Stimulated activated CD4-positive, alpha-beta T cell treated with anti-CD3 and anti-CD28 coated beads, Interleukin-15, amount 100 ng/mL, for 24 hours (primary cell): Measurements from ENCODE around the gene LURAP1L.

Experiments
- DNase-seq: peaks from one replicate; pipeline ENCODE4 v3.0.0-alpha.2; 2020

The LURAP1L gene, protein sequence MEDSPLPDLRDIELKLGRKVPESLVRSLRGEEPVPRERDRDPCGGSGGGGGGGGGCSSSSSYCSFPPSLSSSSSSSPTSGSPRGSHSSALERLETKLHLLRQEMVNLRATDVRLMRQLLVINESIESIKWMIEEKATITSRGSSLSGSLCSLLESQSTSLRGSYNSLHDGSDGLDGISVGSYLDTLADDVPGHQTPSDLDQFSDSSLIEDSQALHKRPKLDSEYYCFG

DNA sequence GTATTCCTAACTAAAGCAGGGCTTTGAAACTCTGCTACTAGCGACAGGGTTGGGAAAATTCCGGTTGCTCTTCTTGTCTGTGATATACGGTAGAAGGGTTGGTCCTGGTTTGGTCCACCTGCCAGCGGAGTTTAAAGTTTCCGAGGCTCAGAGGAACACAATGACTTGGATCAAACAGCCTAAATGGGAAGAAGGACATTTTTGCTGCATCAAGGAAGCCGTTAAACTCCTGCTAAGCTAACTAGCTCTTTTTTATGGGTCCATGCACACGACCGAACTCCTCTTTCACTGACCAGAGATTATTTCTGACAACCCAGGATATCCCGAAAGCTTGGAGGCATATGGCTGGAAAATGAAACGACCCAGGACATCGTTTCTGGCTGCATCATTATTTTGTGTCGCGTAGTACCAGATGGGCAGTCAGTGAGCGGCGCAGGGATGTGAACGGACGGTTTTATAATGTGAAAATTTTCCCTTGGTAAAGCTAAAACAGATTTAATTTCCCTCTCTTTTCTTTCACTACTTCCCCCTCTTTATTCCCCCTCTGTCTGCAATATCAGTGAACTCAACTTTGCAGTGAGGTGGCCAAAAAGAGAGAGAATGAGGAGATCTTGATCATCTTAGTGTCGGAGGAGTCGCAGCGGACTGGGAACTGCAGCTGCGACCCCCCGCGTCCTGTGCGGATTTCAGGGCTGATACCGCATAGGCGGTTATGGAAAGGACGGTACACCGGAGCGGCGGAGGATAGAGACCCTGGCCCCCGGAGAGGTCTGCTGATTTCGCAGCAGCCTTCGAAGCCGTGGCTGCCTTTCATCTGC, at the start of gene LURAP1L:
TSS of gene LURAP1L (plus strand) at position 160 of the 818 bp plus-strand sequence. CDS start 696 bp downstream, outside the sequence.
- no peak for DNase-seq

DNA sequence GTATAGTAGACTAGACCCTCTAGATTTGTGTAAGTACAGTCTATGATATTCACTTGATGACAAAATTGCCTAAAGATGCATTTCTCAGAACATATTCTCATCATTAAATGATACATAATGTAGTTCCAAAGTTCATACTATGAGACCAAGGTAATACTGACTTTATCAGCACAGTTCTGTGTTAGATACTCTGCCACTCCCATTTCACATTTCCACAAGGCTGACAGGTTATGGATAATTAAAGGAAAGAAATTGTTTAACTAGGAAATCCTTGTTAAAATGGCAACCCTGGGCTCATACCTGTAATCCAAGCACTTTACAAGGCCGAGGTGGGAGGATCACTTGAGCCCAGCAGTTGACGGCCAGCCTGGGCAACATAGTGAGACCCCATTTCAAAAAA, 48.0 kb upstream of the LURAP1L start:
- DNase-seq: no peak

- DNase-seq: no peak
Measured at GRCh38 chr9:12730198-12730597, 44.6 kb upstream of the LURAP1L start.

- DNase-seq: no peak
Measured at GRCh38 chr9:12730927-12731326, 43.9 kb upstream of the LURAP1L start.

DNA sequence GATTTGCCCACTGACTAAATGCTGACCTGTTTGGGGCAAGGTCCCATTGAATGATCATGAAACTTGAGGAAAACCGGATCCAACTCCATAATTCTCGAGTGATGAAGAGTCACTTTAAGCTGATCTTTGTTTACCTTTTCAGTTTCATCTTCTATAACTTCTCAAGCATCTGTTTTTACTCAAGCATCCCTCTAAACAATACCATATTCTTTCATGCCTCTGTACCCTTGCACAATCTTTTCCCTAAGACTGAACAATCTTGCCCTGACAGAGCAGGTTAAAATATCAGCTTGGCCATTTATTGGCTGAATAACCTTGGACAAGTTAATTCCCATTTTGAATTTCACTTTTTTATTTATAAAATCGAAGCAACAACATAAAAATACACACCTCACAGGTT, 41.8 kb upstream of the LURAP1L start:
- DNase-seq: no peak

- DNase-seq: no peak
Measured at GRCh38 chr9:12735665-12736064, 39.2 kb upstream of the LURAP1L start.

DNA sequence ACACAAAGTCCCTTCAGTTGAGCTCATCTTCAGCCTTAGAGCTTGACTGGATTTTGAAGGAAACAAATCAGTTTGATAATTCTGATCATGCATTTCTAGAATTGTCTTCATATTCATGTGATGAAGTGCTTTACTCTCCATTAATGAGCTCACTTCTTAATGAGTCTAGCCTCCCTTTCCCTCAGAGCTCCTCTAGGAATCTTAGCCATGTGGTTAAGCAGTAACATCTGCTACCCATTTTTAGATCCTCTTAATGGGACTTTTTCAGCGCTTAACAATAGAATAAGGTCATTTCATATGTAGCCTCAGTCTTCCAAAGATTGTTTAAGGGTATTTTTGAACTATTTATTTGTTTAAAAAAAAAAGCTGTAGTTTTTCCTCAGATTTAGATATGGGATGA, 36.9 kb upstream of the LURAP1L start:
- no peak for DNase-seq

GRCh38 chr9:12739014-12739652, 35.7 kb upstream of the LURAP1L start:
- DNase-seq: no peak

DNA sequence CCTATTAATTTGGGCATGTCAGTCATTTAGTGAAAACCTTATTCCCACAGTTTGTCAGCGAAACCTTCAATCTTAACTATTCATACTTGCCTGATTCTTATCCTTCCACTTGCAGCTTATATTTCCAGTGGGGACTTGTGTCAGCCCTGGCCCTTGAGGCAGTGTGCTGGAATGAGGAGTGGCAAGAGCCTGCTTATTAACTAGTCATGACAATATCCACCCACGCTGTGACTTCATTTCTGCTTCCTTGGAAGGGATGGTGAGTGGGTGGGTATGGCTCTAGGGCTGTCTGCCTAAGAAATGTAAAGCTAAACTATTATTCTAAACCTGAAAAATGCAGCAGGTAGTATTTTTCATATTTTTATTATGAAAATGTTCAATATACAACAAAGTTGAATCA, 34.0 kb upstream of the LURAP1L start:
- no peak for DNase-seq

- no peak for DNase-seq
Measured at GRCh38 chr9:12748016-12748415, 26.8 kb upstream of the LURAP1L start.

DNA sequence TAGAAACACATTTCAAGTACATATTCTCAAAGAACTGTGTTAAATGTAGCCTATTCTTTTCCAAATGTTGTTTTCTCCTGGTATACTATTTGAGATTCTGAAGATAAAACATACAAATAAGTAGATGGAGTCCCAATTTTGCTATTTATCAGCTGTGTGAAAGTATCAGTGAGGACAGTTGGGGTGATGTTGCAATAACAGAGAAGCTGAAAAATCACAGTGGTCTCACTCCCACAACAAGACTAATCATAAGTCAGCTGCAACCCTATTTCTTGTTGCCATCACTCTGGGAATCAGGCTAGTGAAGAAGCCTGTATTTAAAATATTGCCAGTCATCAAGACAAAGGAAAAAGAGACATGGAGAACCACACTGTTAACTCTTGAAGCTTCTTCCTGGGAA, 25.9 kb upstream of the LURAP1L start:
- DNase-seq: no peak

GRCh38 chr9:12753931-12754330, 20.9 kb upstream of the LURAP1L start:
- DNase-seq: no peak

DNA sequence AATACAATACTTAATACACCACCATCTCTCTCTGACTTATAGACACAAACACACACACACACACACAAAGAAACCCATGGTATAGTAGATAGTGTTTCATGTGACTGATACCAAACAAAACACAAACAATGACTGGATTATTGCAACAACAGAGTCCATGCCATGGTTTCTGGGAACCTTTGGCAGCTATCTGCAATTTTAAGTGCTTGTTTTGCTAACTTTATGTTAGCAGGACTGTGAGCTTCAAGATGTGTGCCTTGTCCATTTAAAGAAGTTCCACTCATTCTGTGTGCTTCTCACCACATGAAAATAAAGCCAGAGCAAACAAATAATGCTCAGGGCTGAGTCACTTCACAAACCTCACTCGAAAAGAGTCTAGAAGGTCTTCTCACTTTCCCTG, 15.1 kb upstream of the LURAP1L start:
- DNase-seq: no peak

GRCh38 chr9:12760758-12761157, 14.1 kb upstream of the LURAP1L start:
- DNase-seq: no peak

GRCh38 chr9:12764150-12764549, 10.7 kb upstream of the LURAP1L start:
- no peak for DNase-seq

DNA sequence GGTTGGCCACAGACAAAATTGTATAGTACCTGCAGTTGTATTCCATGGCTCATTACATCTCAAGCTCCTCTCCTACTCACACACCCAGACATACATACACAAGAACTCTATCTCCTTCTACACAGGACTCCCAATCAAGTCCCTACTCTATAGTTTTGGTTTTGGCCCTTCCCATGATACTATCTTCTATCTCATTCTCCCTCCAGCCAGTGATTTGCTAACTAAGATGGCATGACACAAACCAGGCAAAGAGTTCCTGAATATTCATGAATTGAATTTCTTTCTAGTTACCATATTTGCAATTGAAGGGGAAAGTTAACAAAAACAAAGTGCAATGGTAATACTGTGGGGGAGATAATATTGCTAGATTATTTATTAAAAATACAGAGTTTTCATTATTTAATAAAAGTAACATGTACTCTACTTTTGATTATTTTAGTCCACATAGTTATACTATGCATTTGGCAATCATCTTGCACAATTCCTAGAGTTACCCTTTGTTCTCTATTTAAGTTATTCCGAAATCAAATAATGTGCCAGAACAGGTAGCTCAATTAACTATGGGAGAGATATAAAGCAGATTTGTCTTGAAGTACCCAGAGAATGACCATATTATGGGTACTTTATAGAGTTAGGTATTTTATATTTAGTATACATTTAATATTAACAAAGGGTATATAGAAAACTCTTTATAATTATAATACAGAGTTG, 9.6 kb upstream of the LURAP1L start:
- DNase-seq: no peak

DNA sequence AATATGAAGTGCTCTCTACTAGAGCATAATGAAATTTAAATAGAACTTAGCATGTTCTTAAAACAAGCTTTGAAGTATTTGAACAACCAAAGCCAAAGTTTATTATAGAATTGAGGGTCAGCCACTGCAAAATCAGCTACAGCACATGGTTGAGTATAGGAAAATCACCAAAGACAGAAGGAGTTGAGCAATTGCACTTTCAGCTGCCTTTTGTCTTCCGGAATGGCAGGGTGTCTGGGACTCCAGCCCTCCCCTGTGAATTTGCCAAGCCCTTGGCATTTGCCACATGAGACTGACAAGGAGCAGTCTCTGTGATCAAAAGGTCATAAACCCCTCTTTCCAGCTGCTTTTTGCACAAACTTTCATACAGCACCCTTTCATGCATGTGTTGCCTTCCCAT, 8.5 kb upstream of the LURAP1L start:
- DNase-seq: no peak

DNA sequence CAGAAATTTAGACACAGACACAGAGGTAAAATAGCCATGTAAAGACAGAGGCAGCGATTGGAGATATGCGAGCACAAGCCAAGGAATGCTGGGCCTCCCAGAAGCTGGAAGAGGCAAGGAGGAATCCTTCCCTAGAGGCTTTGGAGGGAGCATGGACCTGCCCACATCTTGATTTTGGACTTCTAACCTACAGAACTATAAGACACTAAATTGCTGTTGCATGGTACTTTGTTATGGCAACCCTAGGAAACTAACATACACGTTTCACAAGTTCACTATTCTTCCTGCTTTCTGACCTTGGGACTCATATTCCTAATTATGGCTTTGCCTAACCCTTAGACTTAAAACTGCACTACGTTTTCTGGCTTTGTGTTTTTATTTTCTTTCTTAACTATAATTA, 4.6 kb upstream of the LURAP1L start:
- DNase-seq: no peak

DNA sequence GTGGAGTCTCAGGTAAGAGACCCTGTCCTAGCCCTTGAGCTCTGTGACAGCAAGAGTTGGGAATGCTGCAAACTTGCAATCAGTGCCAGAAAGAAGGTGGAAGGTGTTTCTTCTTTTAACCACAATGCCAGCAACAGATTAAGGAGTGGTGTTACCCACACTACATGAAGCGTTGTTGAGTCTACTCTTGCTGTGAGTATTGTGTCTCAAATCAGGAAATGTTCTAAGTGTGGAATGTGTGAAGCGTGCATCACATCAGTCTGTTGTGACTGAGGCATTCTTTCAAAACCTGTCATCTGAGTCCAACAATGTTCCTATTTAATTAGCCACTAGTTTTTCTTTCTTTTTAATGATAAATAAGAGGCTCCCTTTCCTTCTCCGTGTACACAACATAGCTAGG, 2.9 kb upstream of the LURAP1L start:
- DNase-seq: no peak

DNA sequence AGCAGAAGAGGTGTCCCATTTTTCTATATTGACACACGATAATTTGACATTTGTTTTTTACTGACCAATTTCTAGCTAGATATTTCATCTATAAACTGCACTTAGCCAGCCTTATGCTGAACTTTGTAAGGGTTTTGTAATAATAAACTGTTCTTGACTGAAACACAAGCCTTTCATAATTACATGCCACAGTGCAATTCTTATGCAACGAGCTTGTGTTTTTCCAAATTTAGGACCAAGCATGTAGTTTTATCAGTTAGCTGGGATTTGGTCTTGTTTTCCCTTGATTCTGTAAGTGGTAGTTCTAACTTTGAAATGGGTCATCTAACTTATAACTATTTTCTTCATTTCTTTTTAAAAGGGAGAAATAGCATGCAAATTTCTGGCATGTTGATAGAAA, 1.3 kb upstream of the LURAP1L start:
- DNase-seq: no peak

GRCh38 chr9:12775679-12776512, 1.1 kb downstream of the LURAP1L start:
- no peak for DNase-seq

GRCh38 chr9:12776513-12777055, 1.8 kb downstream of the LURAP1L start:
- DNase-seq: no peak
